ENCODE measurements around the gene SAPCD1. TPM values are rescaled to one million over a fixed set of nuclear protein-coding genes. Genes with fewer than 3 reads are reported as not detected.

SAPCD1 gene
- total RNA-seq, 1 donor from 2014 or later: 9.0 TPM

- H3K9me3 Mint-ChIP-seq: no peaks in the 10 kb centered on the region
- POLR2A ChIA-PET: no interaction called here
- CTCF ChIA-PET: no interaction called here
- H3K27ac Mint-ChIP-seq: no peak within 1 kb of the TSS
- DNase-seq (no peak), ATAC-seq (ENCODE audit: low read depth) (no peak)
- H3K4me3 Mint-ChIP-seq: no peak within 1 kb of the TSS
- intact Hi-C loops (cut with micrococcal nuclease): no loop called here
- no peaks in the 10 kb centered on the region for H3K27me3 Mint-ChIP-seq
- no peak for TF ChIP-seq CTCF (IDR thresholded peaks at IDR 0.05)
- H3K4me1 Mint-ChIP-seq: peaks cover 21% of the 10 kb centered on the region
- H3K36me3 Mint-ChIP-seq (ENCODE audit: low read depth): peaks cover 13% of the 10 kb centered on the region
Measured at GRCh38 chr6:31721351-31722020, 41.0 kb upstream of the SAPCD1 start, which contains the start of gene LY6G6C. LY6G6C (minus strand) TSS chr6:31721746; CDS start chr6:31721679, 67 bp downstream.

- DNase-seq (no peak), ATAC-seq (ENCODE audit: low read depth) (no peak)
- POLR2A ChIA-PET: interaction anchor here (0.7 kb wide), 1 partner anchor 11 kb away, joined by 3 read pairs; no protein-coding TSS in a partner anchor
- Mint-ChIP-seq H3K4me3 (no peak overlapping the region), H3K36me3 (ENCODE audit: low read depth) (peaks cover 20% of the 10 kb centered on the region), H3K27me3 (no peaks in the 10 kb centered on the region), H3K9me3 (no peaks in the 10 kb centered on the region), H3K4me1 (peaks cover 28% of the 10 kb centered on the region), H3K27ac (no peak overlapping the region)
- no peak for TF ChIP-seq CTCF (IDR thresholded peaks at IDR 0.05)
- CTCF ChIA-PET: interaction anchor here (1.7 kb wide), 1 partner anchor 107 kb away, joined by 3 read pairs; no protein-coding TSS in a partner anchor
- intact Hi-C loops (cut with micrococcal nuclease): no loop called here
Measured at GRCh38 chr6:31722173-31722572, 40.3 kb upstream of the SAPCD1 start.

DNA sequence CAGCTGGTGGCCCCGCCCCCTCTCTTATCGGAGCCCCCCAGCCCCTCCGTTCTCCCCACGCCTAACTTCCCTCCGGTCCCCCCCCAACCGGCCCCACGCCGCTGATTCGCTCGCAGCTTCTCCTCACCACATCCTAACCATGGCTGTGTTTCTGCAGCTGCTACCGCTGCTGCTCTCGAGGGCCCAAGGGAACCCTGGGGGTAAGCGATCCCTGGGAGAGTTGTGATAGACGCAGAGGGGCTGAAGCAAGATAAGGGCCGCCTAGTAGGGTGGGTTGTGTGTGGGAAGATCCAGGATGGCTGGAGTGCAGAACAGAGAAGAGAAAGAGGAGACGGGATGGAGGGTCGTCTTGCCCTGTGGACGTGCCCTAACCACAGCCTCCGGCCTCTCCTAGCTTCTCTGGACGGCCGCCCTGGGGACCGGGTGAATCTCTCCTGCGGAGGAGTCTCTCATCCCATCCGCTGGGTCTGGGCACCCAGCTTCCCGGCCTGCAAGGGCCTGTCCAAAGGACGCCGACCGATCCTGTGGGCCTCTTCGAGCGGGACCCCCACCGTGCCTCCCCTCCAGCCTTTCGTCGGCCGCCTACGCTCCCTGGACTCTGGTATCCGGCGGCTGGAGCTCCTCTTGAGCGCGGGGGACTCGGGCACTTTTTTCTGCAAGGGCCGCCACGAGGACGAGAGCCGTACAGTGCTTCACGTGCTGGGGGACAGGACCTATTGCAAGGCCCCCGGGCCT is 39.0 kb upstream of the SAPCD1 start, which contains the start of gene MPIG6B:
Gene MPIG6B, plus strand, starts transcription at position 129 of the 735 bp plus-strand sequence. Its CDS starts 11 bp downstream, at position 140.
- no peaks in the 10 kb centered on the region for H3K9me3 Mint-ChIP-seq
- H3K4me3 Mint-ChIP-seq: no peak within 1 kb of the TSS
- ATAC-seq (ENCODE audit: low read depth) (no peak), DNase-seq (no peak)
- intact Hi-C loops (cut with micrococcal nuclease): no loop called here
- H3K4me1 Mint-ChIP-seq: peaks cover 40% of the 10 kb centered on the region
- no peaks in the 10 kb centered on the region for H3K27me3 Mint-ChIP-seq
- CTCF ChIA-PET: interaction anchor here (0.8 to 1.7 kb wide), 2 partner anchors 46 to 106 kb away, joined by 3 to 4 read pairs; no protein-coding TSS in a partner anchor
- H3K36me3 Mint-ChIP-seq (ENCODE audit: low read depth): peaks cover 25% of the 10 kb centered on the region
- TF ChIP-seq CTCF (IDR thresholded peaks at IDR 0.05): no peak
- POLR2A ChIA-PET: interaction anchor here (0.5 to 7.7 kb wide), 10 partner anchors 13 to 1168 kb away, joined by 3 to 131 read pairs (median 4); partner anchors contain the start of genes ABHD16A, CLIC1, GPANK1 and MSH5
- H3K27ac Mint-ChIP-seq: peak within 1 kb of the TSS; percentile 46

DNA sequence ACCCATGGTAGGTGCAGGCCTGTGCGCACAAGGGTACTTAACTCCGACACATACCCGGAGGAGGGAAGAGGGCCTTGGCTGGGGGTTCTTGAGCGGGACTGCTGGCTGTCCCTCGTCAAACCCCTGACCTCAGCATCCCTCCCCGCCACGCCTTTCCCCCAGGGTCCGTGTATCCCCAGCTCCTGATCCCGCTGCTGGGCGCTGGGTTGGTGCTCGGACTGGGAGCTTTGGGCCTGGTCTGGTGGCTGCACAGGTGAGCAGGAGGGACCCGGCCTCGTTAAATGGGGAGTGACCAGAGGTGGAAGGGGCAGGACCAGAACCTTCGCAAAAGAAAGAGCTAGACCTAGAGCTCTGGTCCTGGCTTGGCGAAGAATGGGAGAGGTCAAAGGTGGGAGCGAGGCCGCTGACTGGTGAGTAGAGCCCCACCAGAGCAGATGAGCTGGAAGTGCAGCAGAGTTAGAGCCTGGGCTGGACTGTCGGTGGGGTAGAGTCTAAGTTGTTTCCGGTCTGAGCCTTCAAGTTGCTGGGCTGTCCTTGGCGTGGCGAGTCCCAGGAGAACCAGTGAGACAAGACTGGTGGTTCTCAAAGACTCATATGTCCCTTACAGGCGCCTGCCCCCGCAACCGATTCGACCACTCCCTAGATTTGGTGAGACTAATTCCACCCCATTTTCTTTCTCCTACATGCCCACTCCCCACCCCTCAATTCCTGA is 38.3 kb upstream of the SAPCD1 start:
- Mint-ChIP-seq H3K9me3 (no peaks in the 10 kb centered on the region), H3K4me1 (peaks cover 47% of the 10 kb centered on the region), H3K36me3 (ENCODE audit: low read depth) (peaks cover 25% of the 10 kb centered on the region), H3K27me3 (no peaks in the 10 kb centered on the region), H3K4me3 (no peak overlapping the region), H3K27ac (no peak overlapping the region)
- ATAC-seq (ENCODE audit: low read depth) (no peak), DNase-seq (no peak)
- intact Hi-C loops (cut with micrococcal nuclease): no loop called here
- ChIA-PET CTCF (no interaction called here), POLR2A (interaction anchor here (0.5 to 7.7 kb wide), 6 partner anchors 14 to 1168 kb away, joined by 3 to 131 read pairs (median 4); partner anchors contain the start of genes ABHD16A, CLIC1, GPANK1 and MSH5)
- TF ChIP-seq CTCF (IDR thresholded peaks at IDR 0.05): no peak

Measured in activated B cell treated with CpG ODN at 0.5 μM for 24 hours (primary cell).